OCI-LY7 (cell line): Measurements from ENCODE around the gene OR9G1. TPM values are rescaled to one million over a fixed set of nuclear protein-coding genes. Genes with fewer than 3 reads are reported as not detected.

Experiments used
- BruUV-seq: library from RNA; stranded (reverse); fragments of 400-500 nt; replicated peaks from 2 replicates; lab custom pipeline; 2021; lab: Mats Ljungman, UMichigan
- CTCF ChIA-PET: fragments of 300-600 bp; sonication (Branson Sonifier 250); formaldehyde crosslinking; loops from one replicate; lab custom pipeline; 2022; ENCODE audit warnings: antibody characterized with exemption; ENCODE audit not compliant: unreplicated experiment; lab: Charles Lee
- POLR2A ChIA-PET: fragments of 300-600 bp; sonication (Branson Sonifier 250); formaldehyde crosslinking; loops from one replicate; lab custom pipeline; 2022; ENCODE audit warnings: antibody characterized with exemption; lab: Charles Lee
- DNase-seq: peaks from one replicate; pipeline ENCODE4 v3.0.0-alpha.2; 2015; ENCODE audit warnings: low spot score
- H2AFZ ChIP-seq: fragments of 200-600 bp; sonication (generic), shearing (Covaris generic); 2 replicates; pipeline ENCODE4 v1.6.1; 2014; ENCODE audit warnings: mild to moderate bottlenecking, antibody characterized with exemption, low read length, moderate library complexity
- H3K27ac ChIP-seq: fragments of 200-600 bp; sonication (generic); 2 replicates; pipeline ENCODE4 v1.5.1; 2014; ENCODE audit warnings: mixed run types, low read depth, mild to moderate bottlenecking, moderate library complexity, low read length, inconsistent platforms; ENCODE audit not compliant: poor library complexity, severe bottlenecking
- H3K36me3 ChIP-seq: fragments of 200-600 bp; sonication (generic); 2 replicates; pipeline ENCODE4 v1.6.1; 2014; ENCODE audit warnings: mild to moderate bottlenecking, antibody characterized with exemption, low read length, moderate library complexity, mixed read lengths; ENCODE audit not compliant: insufficient read depth
- H3K4me1 ChIP-seq: fragments of 200-600 bp; sonication (generic); 2 replicates; pipeline ENCODE4 v1.5.1; 2014; ENCODE audit warnings: mild to moderate bottlenecking, low read length; ENCODE audit not compliant: insufficient read depth, poor library complexity, severe bottlenecking
- H3K4me2 ChIP-seq: fragments of 200-600 bp; sonication (generic); 2 replicates; pipeline ENCODE4 v1.6.1; 2014; ENCODE audit warnings: mild to moderate bottlenecking, low read length
- H3K4me3 ChIP-seq: fragments of 200-600 bp; sonication (generic); 2 replicates; pipeline ENCODE4 v1.5.1; 2014; ENCODE audit warnings: mild to moderate bottlenecking, low read depth, low read length; ENCODE audit not compliant: poor library complexity, severe bottlenecking
- H3K79me2 ChIP-seq: fragments of 200-600 bp; sonication (generic); 2 replicates; pipeline ENCODE4 v1.6.1; 2016; ENCODE audit warnings: low read depth, mild to moderate bottlenecking, low read length, moderate library complexity, mixed read lengths; ENCODE audit not compliant: insufficient read depth
- H3K9me2 ChIP-seq: fragments of 200-600 bp; sonication (generic); 2 replicates; pipeline ENCODE4 v1.6.1; 2016; ENCODE audit warnings: mild to moderate bottlenecking, low read length, mixed read lengths; ENCODE audit not compliant: insufficient read depth
- H3K9me3 ChIP-seq: fragments of 200-600 bp; sonication (generic); 2 replicates; pipeline ENCODE4 v1.6.1; 2014; ENCODE audit warnings: mild to moderate bottlenecking, mixed run types, low read length, mixed read lengths
- H4K20me1 ChIP-seq: fragments of 200-600 bp; sonication (generic); 2 replicates; pipeline ENCODE4 v1.6.1; 2014; ENCODE audit warnings: mild to moderate bottlenecking, antibody characterized with exemption, low read length, moderate library complexity, mixed read lengths; ENCODE audit not compliant: insufficient read depth
- CTCF ChIP-seq: fragments of 200-600 bp; sonication (generic); conservative IDR thresholded peaks from 2 replicates; pipeline ENCODE4 v1.5.1; 2014; ENCODE audit warnings: mild to moderate bottlenecking, antibody characterized with exemption, low read length, moderate library complexity, mixed read lengths
- EZH2phosphoT487 ChIP-seq: fragments of 200-600 bp; sonication (generic); IDR thresholded peaks from 2 replicates; pipeline ENCODE4 v1.6.1; 2018; ENCODE audit warnings: low read depth, borderline replicate concordance, mild to moderate bottlenecking, mixed run types, antibody characterized with exemption, low read length, moderate library complexity, mixed read lengths
- intact Hi-C: fragments of 100-400 bp; cut with micrococcal nuclease; formaldehyde crosslinking; loops from one replicate; pipeline ENCODE4 v1.10.0; 2022; ENCODE audit not compliant: unreplicated experiment
- total RNA-seq, 2 experiments: library from RNA; depleted of rRNA in 1 of 2; stranded (reverse); fragments of >200 nt in 1 of 2; shearing (Covaris generic) in 1 of 2; gene quantifications; 2 replicates each; pipeline ENCODE4 v1.2.3, GENCODE V29; 2014 to 2022

OR9G1 gene
- total RNA-seq, 2 experiments from 2014 or later, result not detected

GRCh38 chr11:56693428-56693827 lies 5.5 kb upstream of the OR9G1 start:
- BruUV-seq, result no TSS peak

GRCh38 chr11:56700242-56700913 lies 1.5 kb downstream of the OR9G1 start:
- CTCF ChIA-PET, result no interaction called here
- no peak for DNase-seq
- POLR2A ChIA-PET, result no interaction called here
- H3K4me1 ChIP-seq, result no peaks in the 10 kb centered on the region
- no peaks in the 10 kb centered on the region for H3K79me2 ChIP-seq
- H4K20me1 ChIP-seq, result no peaks in the 10 kb centered on the region
- no peak overlapping the region for H2AFZ ChIP-seq
- H3K4me3 ChIP-seq, result no peak overlapping the region
- no TSS peak for BruUV-seq
- no peaks in the 10 kb centered on the region for H3K9me2 ChIP-seq
- intact Hi-C loops, result no loop called here
- no peaks in the 10 kb centered on the region for H3K9me3 ChIP-seq
- no peak overlapping the region for H3K4me2 ChIP-seq
- no peak overlapping the region for H3K27ac ChIP-seq
- no peaks in the 10 kb centered on the region for H3K36me3 ChIP-seq
- no peak for TF ChIP-seq EZH2phosphoT487

More at GRCh38 chr11:56693428-56693827, 5.5 kb upstream of the OR9G1 start:
- Histone ChIP-seq H3K9me2 (no peaks in the 10 kb centered on the region), H3K79me2 (no peaks in the 10 kb centered on the region), H3K9me3 (no peaks in the 10 kb centered on the region), H3K36me3 (no peaks in the 10 kb centered on the region), H3K27ac (no peak overlapping the region), H3K4me2 (no peak overlapping the region), H4K20me1 (no peaks in the 10 kb centered on the region), H2AFZ (no peak overlapping the region), H3K4me3 (no peak overlapping the region), H3K4me1 (no peaks in the 10 kb centered on the region)
- no peak for DNase-seq
- ChIA-PET CTCF (no interaction called here), POLR2A (interaction anchor here (1.2 kb wide), 1 partner anchor 11 kb away, joined by 4 read pairs; no protein-coding TSS in a partner anchor)
- TF ChIP-seq CTCF (no peak), EZH2phosphoT487 (no peak)
- intact Hi-C loops, result no loop called here

- Histone ChIP-seq H3K27ac (no peak overlapping the region), H3K4me3 (no peak overlapping the region), H3K4me2 (no peak overlapping the region), H3K36me3 (no peaks in the 10 kb centered on the region), H3K9me2 (no peaks in the 10 kb centered on the region), H3K79me2 (no peaks in the 10 kb centered on the region), H2AFZ (no peak overlapping the region), H3K9me3 (no peaks in the 10 kb centered on the region), H4K20me1 (no peaks in the 10 kb centered on the region), H3K4me1 (no peaks in the 10 kb centered on the region)
- CTCF ChIA-PET, result no interaction called here
- DNase-seq, result no peak
- BruUV-seq, result no TSS peak
- intact Hi-C loops, result no loop called here
- POLR2A ChIA-PET, result no interaction called here
- TF ChIP-seq EZH2phosphoT487 (no peak), CTCF (no peak)
Measured at GRCh38 chr11:56700914-56701485, 2.1 kb downstream of the OR9G1 start.
